ENCODE measurements around the gene MDFI.

DNA sequence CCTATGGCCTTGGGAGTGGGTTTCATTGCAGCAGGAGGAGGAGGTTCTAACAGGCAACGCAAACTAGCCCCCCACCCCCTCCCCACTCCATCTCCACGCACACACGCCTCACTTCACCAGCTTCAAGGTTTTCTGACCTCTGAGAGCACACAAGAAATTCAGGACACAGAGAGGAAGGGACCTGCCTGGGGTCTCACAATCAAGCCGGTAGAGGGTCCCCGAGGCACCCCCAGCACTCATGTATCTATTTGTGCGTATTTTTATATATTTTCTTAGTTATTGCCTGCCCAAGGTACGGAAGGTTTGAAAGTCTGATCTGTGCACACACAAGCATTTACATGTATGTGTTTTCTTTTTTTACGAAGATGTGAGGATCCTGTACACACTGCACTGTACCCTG is 16.9 kb downstream of the MDFI start:
- TF ChIP-seq EZH2 (IDR thresholded peaks at IDR 0.05; ENCODE audit: borderline replicate concordance, low read length): no peak
- TF ChIP-seq, protein P1, sequence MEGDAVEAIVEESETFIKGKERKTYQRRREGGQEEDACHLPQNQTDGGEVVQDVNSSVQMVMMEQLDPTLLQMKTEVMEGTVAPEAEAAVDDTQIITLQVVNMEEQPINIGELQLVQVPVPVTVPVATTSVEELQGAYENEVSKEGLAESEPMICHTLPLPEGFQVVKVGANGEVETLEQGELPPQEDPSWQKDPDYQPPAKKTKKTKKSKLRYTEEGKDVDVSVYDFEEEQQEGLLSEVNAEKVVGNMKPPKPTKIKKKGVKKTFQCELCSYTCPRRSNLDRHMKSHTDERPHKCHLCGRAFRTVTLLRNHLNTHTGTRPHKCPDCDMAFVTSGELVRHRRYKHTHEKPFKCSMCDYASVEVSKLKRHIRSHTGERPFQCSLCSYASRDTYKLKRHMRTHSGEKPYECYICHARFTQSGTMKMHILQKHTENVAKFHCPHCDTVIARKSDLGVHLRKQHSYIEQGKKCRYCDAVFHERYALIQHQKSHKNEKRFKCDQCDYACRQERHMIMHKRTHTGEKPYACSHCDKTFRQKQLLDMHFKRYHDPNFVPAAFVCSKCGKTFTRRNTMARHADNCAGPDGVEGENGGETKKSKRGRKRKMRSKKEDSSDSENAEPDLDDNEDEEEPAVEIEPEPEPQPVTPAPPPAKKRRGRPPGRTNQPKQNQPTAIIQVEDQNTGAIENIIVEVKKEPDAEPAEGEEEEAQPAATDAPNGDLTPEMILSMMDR (IDR thresholded peaks at IDR 0.05; ENCODE audit: low read length): no peak

All from OCI-LY1 (cell line).